Peyer's patch (tissue), 4 donors: ENCODE results near the gene FAM193A.

Experiments used
- CTCF ChIP-seq, 6 experiments: fragments of 450-650 bp in 4 of 6; fragments of 200-600 bp in 2 of 6; sonication (generic) in 1 of 6; IDR thresholded peaks; one replicate each; pipeline ENCODE4 v1.5.1; 2017 to 2019; ENCODE audit warnings: antibody characterized with exemption in 6 of 6, mild to moderate bottlenecking in 3 of 6, moderate library complexity in 1 of 6
- POLR2A ChIP-seq, 2 donors: fragments of 450-650 bp; IDR thresholded peaks; one replicate each; pipeline ENCODE4 v1.5.1; 2017; ENCODE audit warnings: antibody characterized with exemption in 2 of 2, mild to moderate bottlenecking in 2 of 2, moderate library complexity in 2 of 2

GRCh38 chr4:2608291-2608690 is 71.8 kb downstream of the FAM193A start:
- TF ChIP-seq POLR2A (IDR thresholded peaks at IDR 0.05) (no peak), CTCF (IDR thresholded peaks at IDR 0.05) (no peak)
